ENCODE measurements around the gene CWH43. TPM values are rescaled to one million over a fixed set of nuclear protein-coding genes. Genes with fewer than 3 reads are reported as not detected.
"Not testable (repeated sequence)": the region's sequence is repeated elsewhere in the genome, so short reads cannot be mapped to it uniquely, and the experiment has no call there.

The CWH43 gene
- total RNA-seq, 4 donors from 2014 or later: 0.29 to 3.7 TPM; not detected in 2

- H3K27ac ChIP-seq; H3K4me3 ChIP-seq; H3K27me3 ChIP-seq; DNase-seq; intact Hi-C loops (cut with DNase I; ENCODE audit: low total_unique reads); H3K9me3 ChIP-seq; H3K36me3 ChIP-seq; H3K4me1 ChIP-seq: not testable (repeated sequence)
Observed at GRCh38 chr4:49097505-49097904, 111.4 kb downstream of the CWH43 start.

GRCh38 chr4:49098034-49098759, 112.1 kb downstream of the CWH43 start:
- H3K9me3 ChIP-seq; H3K4me1 ChIP-seq; intact Hi-C loops (cut with DNase I; ENCODE audit: low total_unique reads); H3K4me3 ChIP-seq; DNase-seq; H3K36me3 ChIP-seq; H3K27ac ChIP-seq; H3K27me3 ChIP-seq: not testable (repeated sequence)

GRCh38 chr4:49099831-49100444, 113.9 kb downstream of the CWH43 start:
- H3K4me3 ChIP-seq; H3K27ac ChIP-seq; intact Hi-C loops (cut with DNase I; ENCODE audit: low total_unique reads); H3K27me3 ChIP-seq; DNase-seq; H3K9me3 ChIP-seq; H3K36me3 ChIP-seq; H3K4me1 ChIP-seq: not testable (repeated sequence)

DNA sequence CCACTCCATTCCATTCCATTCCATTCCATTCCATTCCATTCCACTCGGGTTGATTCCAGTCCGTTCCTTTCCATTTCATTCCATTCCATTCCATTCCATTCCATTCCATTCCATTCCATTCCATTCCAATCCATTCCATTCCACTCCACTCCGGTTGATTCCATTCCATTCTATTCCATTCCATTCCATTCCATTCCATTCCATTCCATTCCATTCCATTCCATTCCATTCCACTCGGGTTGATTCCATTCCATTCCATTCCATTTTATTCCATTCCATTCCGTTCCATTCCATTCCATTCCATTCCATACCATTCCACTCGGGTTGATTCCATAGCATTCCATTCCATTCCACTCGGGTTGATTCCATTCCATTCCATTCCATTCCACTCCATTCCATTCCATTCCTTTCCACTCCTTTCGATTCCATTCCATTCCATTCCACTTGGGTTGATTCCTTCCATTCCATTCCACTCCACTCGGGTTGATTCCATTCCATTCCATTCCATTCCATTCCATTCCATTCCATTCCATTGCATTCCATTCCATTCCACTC, 116.3 kb downstream of the CWH43 start:
- H3K27ac ChIP-seq; H3K36me3 ChIP-seq; H3K4me3 ChIP-seq; H3K4me1 ChIP-seq; H3K9me3 ChIP-seq; H3K27me3 ChIP-seq; intact Hi-C loops (cut with DNase I; ENCODE audit: low total_unique reads); DNase-seq: not testable (repeated sequence)

- H3K9me3 ChIP-seq; DNase-seq; H3K27me3 ChIP-seq; H3K27ac ChIP-seq; H3K4me3 ChIP-seq; H3K4me1 ChIP-seq; H3K36me3 ChIP-seq; intact Hi-C loops (cut with DNase I; ENCODE audit: low total_unique reads): not testable (repeated sequence)
Observed at GRCh38 chr4:49103436-49104136, 117.5 kb downstream of the CWH43 start.

DNA sequence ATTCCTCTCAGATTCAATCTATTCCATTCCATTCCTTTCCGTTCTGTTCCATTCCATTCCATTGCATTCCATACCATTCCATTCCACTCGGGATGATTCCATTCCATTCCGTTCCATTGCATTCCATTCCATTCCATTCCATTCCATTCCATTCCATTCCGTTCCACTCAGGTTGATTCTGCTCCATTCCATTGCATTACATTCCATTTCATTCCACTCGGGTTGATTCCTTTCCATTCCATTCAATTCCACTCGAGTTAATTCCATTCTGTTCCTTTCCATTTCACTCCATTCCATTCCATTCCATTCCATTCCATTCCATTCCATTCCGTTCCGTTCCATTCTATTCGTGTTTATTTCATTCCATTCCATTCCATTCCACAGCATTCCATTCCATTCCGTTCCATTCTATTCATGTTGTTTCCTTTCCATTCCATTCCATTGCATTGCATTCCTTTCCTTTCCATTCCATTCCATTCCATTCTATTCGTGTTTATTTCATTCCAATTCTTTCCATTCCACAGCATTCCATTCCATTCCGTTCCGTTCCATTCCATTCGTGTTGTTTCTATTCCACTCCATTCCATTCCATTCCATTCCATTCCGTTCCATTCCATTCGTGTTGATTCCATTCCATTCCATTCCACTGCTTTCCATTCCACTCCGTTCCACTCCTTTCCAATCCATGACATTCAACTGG, 118.3 kb downstream of the CWH43 start:
- H3K27ac ChIP-seq; H3K9me3 ChIP-seq; H3K4me3 ChIP-seq; intact Hi-C loops (cut with DNase I; ENCODE audit: low total_unique reads); DNase-seq; H3K27me3 ChIP-seq; H3K4me1 ChIP-seq; H3K36me3 ChIP-seq: not testable (repeated sequence)

GRCh38 chr4:49105248-49105904, 119.3 kb downstream of the CWH43 start:
- H3K36me3 ChIP-seq; H3K27me3 ChIP-seq; H3K4me1 ChIP-seq; DNase-seq; intact Hi-C loops (cut with DNase I; ENCODE audit: low total_unique reads); H3K9me3 ChIP-seq; H3K27ac ChIP-seq; H3K4me3 ChIP-seq: not testable (repeated sequence)

DNA sequence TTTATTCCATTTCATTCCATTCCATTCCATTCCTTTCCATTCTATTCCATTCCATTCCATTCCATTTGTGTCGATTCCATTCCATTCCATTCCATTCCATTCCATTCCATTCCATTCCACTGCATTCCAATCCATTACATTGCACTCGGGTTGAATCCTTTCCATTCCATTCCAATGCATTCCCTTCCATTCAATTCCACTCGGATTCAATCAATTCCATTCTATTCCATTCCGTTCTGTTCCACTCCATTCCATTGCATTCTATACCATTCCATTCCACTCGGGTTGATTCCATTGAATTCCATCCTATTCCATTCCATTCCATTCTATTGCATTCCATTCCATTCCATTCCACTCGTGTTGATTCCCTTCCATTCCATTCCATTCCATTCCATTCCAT, 121.2 kb downstream of the CWH43 start:
- H3K4me1 ChIP-seq; H3K27me3 ChIP-seq; H3K27ac ChIP-seq; DNase-seq; H3K36me3 ChIP-seq; H3K4me3 ChIP-seq; intact Hi-C loops (cut with DNase I; ENCODE audit: low total_unique reads): not testable (repeated sequence)
- H3K9me3 ChIP-seq: peaks cover 0 to 11% of the 10 kb centered on the region in 2 donors

DNA sequence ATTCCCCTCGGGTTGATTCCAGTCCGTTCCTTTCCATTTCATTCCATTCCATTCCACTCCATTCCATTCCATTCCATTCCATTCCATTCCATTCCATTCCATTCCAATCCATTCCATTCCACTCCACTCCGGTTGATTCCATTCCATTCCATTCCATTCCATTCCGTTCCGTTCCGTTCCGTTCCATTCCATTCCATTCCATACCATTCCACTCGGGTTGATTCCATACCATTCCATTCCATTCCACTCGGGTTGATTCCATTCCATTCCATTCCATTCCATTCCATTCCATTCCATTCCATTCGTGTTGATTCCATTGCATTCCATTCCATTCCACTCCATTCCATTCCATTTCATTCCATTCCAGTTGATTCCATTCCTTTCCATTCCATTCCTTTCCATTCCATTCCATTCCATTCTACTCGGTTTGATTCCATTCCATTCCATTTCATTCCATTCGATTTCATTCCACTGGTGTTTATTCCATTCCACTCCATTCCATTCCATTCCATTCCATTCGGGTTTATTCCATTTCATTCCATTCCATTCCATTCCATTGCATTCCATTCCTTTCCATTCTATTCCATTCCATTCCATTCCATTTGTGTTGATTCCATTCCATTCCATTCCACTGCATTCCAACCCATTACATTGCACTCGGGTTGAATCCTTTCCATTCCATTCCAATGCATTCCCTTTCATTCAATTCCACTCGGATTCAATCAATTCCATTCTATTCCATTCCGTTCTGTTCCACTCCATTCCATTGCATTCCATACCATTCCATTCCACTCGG, 122.3 kb downstream of the CWH43 start:
- H3K4me3 ChIP-seq; H3K27ac ChIP-seq; H3K4me1 ChIP-seq; H3K36me3 ChIP-seq; intact Hi-C loops (cut with DNase I; ENCODE audit: low total_unique reads); DNase-seq; H3K27me3 ChIP-seq: not testable (repeated sequence)
- H3K9me3 ChIP-seq: peaks cover 0 to 11% of the 10 kb centered on the region in 2 donors

GRCh38 chr4:49109567-49110166, 123.6 kb downstream of the CWH43 start:
- H3K36me3 ChIP-seq; H3K4me3 ChIP-seq; H3K27ac ChIP-seq; H3K4me1 ChIP-seq; DNase-seq; intact Hi-C loops (cut with DNase I; ENCODE audit: low total_unique reads); H3K27me3 ChIP-seq: not testable (repeated sequence)
- H3K9me3 ChIP-seq: peaks cover 0 to 11% of the 10 kb centered on the region in 2 donors

- H3K27ac ChIP-seq; H3K27me3 ChIP-seq; intact Hi-C loops (cut with DNase I; ENCODE audit: low total_unique reads); H3K4me3 ChIP-seq; DNase-seq; H3K4me1 ChIP-seq; H3K36me3 ChIP-seq: not testable (repeated sequence)
- peaks cover 0 to 11% of the 10 kb centered on the region in 2 donors for H3K9me3 ChIP-seq
Observed at GRCh38 chr4:49110579-49110978, 124.5 kb downstream of the CWH43 start.

Measured in uterus (tissue), 4 donors.